GM19372 (cell line): ENCODE measurements around the gene SRRM5.
"Not testable (repeated sequence)": the region's sequence is repeated elsewhere in the genome, so short reads cannot be mapped to it uniquely, and the experiment has no call there.

ENCODE experiments used
- ATAC-seq: cut with Tn5 transposase; IDR thresholded peaks from one replicate; pipeline ENCODE4 v1.9.1; 2021; ENCODE audit warnings: mild to moderate bottlenecking, low read depth, moderate library complexity; ENCODE audit not compliant: unreplicated experiment

Gene SRRM5, protein sequence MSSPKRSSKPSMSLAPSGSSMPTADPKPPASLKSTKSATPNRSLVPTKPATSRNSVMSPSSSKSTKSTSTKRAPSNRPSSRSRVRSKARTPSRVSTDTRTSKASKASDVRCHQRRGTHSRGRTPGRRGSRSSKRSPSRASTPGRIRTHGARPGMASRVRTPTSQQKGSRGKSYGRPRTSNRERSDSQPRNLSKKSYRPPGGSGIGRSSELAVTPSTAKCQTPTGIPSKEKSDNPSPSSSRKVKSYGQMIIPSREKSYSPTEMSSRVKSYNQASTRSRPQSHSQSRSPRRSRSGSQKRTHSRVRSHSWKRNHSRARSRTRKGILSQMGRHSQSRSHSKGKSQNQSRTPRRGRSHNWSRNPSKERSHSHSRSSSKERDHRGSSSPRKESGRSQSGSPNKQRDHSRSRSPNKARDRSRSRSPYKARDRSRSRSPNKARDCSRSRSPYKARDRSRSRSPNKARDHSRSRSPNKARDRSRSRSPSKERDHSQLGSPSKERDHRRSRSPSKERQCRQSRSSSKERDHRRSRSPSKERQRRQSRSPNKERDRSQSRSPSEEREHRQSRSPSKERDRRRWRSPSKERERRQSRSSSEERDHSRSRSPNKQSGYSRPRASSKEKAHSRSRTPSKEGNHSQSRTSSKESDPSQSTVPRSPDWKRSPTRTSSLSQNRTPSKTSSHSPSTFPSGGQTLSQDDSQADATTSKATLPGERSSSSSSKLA

GRCh38 chr19:43611788-43612187 lies at the start of gene SRRM5:
Gene SRRM5 (plus strand): TSS chr19:43612088. CDS start chr19:43612122, 34 bp downstream.
- no peak for ATAC-seq

GRCh38 chr19:43562226-43562697 lies 49.6 kb upstream of the SRRM5 start:
- ATAC-seq: no peak

DNA sequence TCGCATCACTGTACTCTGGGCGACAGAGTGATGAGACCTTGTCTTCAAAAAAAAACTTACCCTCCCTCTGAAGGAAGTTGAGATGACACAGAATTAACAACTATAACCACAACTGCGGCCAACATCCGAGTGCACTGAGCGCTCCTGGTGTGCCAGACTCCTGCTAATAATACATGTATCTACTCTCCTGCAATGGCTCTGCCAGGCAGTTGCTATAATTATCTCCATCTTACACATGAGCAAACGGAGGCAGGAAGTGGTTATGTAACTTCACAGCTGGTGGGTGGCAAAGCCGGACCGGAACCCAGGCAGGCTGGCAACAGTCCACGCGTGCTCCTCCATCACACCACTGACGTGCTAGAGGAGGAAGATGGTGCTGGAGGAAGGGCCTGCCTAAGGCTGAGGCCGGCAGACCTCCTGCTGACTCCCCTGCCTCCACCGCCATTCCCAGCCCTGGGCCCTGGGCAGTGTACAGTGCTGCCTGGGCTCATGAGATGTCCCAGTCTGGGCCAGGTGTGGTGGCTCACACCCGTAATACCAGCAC lies 49.1 kb upstream of the SRRM5 start:
- ATAC-seq: no peak

GRCh38 chr19:43563816-43564457 lies 48.0 kb upstream of the SRRM5 start:
- no peak for ATAC-seq

- ATAC-seq: no peak
Observed at GRCh38 chr19:43564800-43565199, 47.1 kb upstream of the SRRM5 start.

- ATAC-seq: no peak
Observed at GRCh38 chr19:43569657-43570056, 42.2 kb upstream of the SRRM5 start.

GRCh38 chr19:43570174-43570791 lies 41.6 kb upstream of the SRRM5 start:
- ATAC-seq: no peak

DNA sequence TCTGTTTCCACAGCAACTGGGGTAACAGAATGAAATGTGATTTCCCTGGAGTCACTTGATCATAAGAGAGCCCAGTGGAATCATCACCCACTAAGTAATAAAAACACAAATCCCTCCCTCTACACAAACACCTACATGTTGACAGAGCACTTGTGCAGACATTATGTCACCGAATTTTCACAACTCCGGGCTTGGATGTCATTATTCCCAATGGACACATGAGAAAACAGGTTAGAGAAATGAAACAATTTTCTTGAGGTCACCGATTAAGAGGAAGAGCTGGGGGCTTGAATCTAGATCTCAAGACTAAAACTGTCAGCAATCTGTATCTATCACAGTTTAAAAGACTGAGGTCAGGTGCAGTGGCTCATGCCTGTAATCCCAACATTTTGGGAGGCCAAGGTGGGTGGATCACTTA lies 39.7 kb upstream of the SRRM5 start:
- no peak for ATAC-seq

DNA sequence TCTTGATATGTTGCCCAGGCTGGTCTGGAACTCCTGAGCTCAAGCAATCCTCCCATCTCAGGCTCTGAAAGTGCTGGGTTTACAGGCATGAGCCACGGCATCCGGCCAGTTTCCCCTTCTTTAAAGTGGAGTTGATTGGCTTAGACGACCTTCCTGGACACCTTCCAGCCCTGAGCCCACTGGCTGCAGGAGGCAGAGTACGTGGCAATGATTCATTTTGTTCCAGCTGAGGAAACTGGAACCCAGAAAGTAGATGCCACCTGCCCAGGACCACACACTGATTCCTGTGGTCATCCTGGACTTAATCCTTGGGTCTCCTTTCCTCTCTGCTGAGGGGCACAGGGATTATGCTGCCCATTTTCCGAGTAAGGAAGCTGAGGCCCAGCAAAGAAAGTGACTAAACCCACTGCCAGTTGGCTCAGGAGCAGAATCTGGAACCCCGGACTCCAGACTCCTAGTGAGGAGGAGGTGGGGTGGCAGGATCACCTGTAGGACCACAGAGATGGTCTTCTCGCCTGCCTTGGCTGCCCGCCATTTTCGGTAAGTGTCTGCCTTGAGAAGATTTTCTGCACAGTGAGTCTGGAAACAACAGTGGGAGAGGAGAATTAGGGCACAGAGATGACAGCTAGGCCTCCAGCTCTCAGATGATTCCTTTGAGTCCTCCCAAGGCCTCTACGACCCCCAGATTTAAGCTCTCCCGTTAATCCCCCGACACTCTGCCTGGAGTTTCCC lies 37.3 kb upstream of the SRRM5 start:
- no peak for ATAC-seq

GRCh38 chr19:43575156-43575950 lies 36.5 kb upstream of the SRRM5 start, which contains the start of the genes PINLYP and XRCC1:
Gene PINLYP (plus strand): TSS chr19:43575801. CDS start chr19:43577192, 1,391 bp downstream.
Gene XRCC1 (minus strand): TSS chr19:43575527. CDS start chr19:43575458, 69 bp downstream.
- ATAC-seq: peak; percentile 97

DNA sequence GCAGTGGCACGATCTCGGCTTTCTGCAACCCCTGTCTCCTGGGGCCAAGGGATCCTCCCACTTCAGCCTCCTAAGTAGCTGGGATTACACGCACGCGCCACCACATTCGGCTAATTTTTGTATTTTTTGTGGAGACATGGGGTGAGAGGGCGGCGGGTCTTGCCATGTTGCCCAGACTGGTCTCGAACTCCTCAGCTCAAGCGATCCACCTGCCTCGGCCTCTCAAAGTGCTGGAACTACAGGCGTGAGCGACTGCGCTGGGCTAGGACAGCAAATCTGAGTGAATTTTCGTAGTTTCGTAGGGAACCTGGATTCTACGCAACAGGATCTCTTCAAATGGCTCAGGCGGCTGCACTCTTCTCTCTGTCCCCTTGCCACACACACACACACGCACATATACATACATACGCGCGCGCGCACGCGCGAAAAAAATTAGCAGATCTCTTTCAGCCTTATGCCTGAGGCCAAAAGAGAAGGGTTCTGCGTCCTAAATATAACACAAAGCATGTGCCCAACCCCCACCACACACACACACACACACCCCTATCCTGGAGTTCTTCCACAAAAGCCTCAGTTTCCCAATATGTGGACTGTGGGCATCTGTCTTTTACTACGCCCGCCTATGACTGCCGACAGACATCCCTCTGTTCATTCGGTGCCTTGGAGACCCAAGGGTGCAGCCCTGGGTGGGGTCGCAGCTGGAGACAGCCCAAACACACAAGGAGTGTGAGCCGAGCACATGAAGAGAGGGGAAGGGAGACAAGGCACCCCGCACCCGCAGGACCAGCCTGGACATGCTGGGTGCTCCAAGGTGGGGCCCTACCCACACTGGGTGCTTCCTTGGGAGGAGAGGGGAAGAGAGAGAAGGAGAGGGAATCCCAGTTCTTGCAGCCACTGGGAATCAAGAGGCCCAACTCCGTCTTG lies 35.7 kb upstream of the SRRM5 start:
- no peak for ATAC-seq

DNA sequence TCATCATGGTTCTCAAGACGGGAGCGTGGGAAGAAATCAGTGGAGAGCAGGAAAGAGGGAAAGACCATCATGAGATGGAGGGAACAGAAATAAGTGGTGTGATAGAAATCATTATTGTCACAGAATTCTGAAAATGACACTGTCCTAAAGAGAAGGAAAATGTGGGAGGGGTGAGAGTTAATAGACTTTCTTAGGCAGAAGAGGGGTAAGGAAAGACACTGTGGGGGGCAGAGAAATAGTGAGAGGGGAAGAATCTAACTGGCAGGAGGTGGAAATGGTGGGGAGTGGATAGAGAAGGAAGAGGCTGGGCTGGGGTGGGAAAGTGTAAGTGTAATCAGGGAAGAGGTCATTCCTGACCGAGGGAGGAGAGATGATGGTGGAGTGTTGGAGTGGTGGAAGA lies 33.1 kb upstream of the SRRM5 start:
- ATAC-seq: no peak

GRCh38 chr19:43581467-43581866 lies 30.4 kb upstream of the SRRM5 start:
- ATAC-seq: no peak

DNA sequence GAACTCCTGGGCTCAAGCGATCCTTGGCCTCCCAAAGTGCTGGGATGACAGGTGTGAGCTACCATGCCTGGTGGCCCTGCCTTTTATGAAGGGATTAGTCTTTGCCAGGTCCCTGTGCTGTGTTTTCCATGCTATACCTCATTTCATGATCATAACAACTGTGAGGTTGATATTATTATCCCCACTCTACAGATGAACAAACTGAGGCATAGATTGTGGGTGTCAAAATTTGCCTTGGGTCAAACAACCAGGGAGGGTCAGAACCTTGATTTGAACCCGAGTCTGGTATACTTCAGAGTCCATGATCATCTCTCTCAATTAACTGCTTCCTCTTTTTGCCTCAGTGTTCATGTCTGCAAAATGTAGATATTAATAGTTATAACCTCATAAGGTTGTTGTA lies 29.4 kb upstream of the SRRM5 start:
- ATAC-seq: no peak

DNA sequence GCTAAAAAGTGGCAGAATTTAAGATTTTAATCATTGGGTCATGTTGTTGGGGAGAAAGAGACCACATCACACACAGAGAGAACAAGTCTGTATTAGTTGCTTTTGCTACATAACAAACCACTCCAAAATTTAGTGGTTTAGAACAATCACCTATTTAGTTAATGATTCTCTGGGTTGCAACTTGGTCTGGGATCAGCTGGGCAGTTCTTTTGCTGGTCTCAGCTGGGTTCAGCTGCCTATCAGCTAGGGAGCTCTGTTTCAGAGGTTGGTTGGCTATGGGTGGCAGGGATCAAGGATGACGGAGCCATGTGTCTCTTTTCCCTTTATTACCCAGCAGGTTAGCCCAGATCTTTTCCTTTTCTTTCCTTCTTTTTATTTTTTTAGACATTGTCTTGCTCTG lies 27.4 kb upstream of the SRRM5 start:
- no peak for ATAC-seq

- ATAC-seq: no peak
Observed at GRCh38 chr19:43586346-43586745, 25.5 kb upstream of the SRRM5 start.

GRCh38 chr19:43587029-43587428 lies 24.9 kb upstream of the SRRM5 start:
- ATAC-seq: not testable (repeated sequence)

DNA sequence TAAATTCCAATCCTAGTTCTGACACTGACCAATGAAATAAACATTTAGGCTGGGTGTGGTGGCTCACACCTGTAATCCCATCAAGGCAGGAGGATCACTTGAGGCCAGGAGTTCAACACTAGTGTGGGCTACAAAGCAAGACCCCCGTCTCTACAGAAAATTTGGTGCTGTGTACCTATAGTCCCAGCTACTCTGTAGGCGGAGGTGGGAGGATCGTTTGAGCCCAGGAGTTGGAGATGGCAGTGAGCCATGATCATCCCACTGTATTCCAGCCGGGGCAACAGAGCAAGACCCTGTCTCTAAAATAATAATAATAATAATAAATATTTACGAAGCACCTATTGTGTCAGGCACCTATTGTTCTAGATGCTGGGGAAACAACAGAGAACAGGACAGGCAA lies 22.6 kb upstream of the SRRM5 start:
- no peak for ATAC-seq
